ENCODE results near the gene KCNQ4.

The KCNQ4 gene

DNA sequence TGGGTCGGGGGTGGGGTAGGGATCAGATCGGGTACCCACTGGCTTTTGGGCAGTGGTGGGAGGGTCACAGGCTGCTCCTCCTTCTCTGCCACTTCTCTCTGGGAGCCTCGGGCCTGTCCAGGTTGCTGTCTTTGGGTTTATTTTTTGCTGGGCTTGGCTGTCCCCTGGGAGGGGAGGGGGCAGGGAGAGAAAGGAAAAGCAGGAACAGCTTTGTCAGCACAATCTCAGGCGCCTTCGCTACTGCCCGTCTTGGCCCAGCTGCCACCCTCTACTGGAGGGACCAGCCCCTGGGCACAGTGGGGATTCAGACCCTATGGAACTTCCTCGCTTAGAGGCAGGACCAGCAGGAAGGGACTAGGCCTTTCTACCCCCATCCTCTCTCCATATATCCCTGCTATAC is 8.4 kb downstream of the KCNQ4 start:
- Mint-ChIP-seq H3K4me1 (peaks cover 30% of the 10 kb centered on the region), H3K27ac (no peak overlapping the region), H3K36me3 (ENCODE audit: low read depth) (no peaks in the 10 kb centered on the region), H3K27me3 (no peaks in the 10 kb centered on the region), H3K4me3 (no peak overlapping the region), H3K9me3 (no peaks in the 10 kb centered on the region)
- ATAC-seq (no peak), DNase-seq (no peak)

DNA sequence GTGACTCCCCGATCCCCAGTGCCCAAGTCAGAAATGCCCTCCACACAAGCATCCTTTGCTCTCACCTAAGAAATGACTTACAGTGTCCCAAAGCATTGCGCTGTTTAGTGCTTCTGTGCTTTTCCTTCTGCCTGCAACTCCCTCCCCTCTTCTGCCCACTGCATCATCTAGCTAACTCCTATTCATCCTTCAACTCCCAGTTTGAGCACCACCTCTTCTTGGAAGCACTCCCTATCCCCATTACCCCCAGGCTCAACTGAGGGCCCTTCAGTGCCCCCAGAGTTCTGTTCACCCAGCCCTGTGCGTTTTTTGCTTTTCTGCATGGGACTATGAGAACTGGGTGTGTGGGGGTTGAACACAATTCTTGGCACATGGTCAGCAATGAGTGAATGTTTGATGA is 10.0 kb downstream of the KCNQ4 start:
- DNase-seq, result no peak
- no peaks in the 10 kb centered on the region for H3K36me3 Mint-ChIP-seq (ENCODE audit: low read depth)
- no peaks in the 10 kb centered on the region for H3K9me3 Mint-ChIP-seq
- H3K4me1 Mint-ChIP-seq, result peaks cover 36% of the 10 kb centered on the region
- no peak overlapping the region for H3K4me3 Mint-ChIP-seq
- no peaks in the 10 kb centered on the region for H3K27me3 Mint-ChIP-seq
- no peak for ATAC-seq
- H3K27ac Mint-ChIP-seq, result no peak overlapping the region

DNA sequence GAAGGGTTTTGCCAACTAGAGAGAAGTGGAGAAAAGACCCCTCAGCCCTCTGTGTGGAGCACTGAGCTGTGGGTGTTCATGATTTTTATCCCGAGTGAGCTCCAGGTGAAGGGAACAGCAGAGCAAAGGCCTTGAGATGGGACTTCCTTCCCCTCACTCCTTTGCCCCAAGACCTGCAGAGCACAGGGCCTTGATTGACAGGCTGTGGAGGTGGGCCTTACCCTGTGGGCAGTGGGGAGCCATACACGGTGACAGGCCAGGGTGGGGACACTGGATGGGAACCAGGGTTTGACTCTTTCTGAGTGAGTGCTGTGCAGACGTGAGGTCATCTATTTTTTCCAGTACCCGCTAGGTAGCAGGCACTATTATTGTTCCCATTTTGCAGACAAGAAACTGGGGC is 10.5 kb downstream of the KCNQ4 start:
- H3K27ac Mint-ChIP-seq, result no peak overlapping the region
- H3K4me3 Mint-ChIP-seq, result no peak overlapping the region
- no peaks in the 10 kb centered on the region for H3K9me3 Mint-ChIP-seq
- no peaks in the 10 kb centered on the region for H3K36me3 Mint-ChIP-seq (ENCODE audit: low read depth)
- DNase-seq (no peak), ATAC-seq (no peak)
- peaks cover 36% of the 10 kb centered on the region for H3K4me1 Mint-ChIP-seq
- H3K27me3 Mint-ChIP-seq, result no peaks in the 10 kb centered on the region

GRCh38 chr1:40794974-40795715 is 11.6 kb downstream of the KCNQ4 start:
- no peaks in the 10 kb centered on the region for H3K36me3 Mint-ChIP-seq (ENCODE audit: low read depth)
- peak; percentile 36 for DNase-seq
- peak; percentile 57 for ATAC-seq
- peaks cover 36% of the 10 kb centered on the region for H3K4me1 Mint-ChIP-seq
- peak overlapping the region; percentile 57 for H3K4me3 Mint-ChIP-seq
- peak overlapping the region; percentile 66 for H3K27ac Mint-ChIP-seq
- no peaks in the 10 kb centered on the region for H3K27me3 Mint-ChIP-seq
- H3K9me3 Mint-ChIP-seq, result no peaks in the 10 kb centered on the region

GRCh38 chr1:40795811-40796586 is 12.4 kb downstream of the KCNQ4 start:
- peak; percentile 54 for ATAC-seq
- H3K36me3 Mint-ChIP-seq (ENCODE audit: low read depth), result no peaks in the 10 kb centered on the region
- peaks cover 43% of the 10 kb centered on the region for H3K4me1 Mint-ChIP-seq
- no peak for DNase-seq
- H3K9me3 Mint-ChIP-seq, result no peaks in the 10 kb centered on the region
- peak overlapping the region; percentile 66 for H3K27ac Mint-ChIP-seq
- H3K27me3 Mint-ChIP-seq, result no peaks in the 10 kb centered on the region
- H3K4me3 Mint-ChIP-seq, result peak overlapping the region; percentile 57

- Mint-ChIP-seq H3K9me3 (no peaks in the 10 kb centered on the region), H3K4me3 (no peak overlapping the region), H3K36me3 (ENCODE audit: low read depth) (no peaks in the 10 kb centered on the region), H3K27ac (no peak overlapping the region), H3K27me3 (no peaks in the 10 kb centered on the region), H3K4me1 (peaks cover 54% of the 10 kb centered on the region)
- DNase-seq (no peak), ATAC-seq (no peak)
Measured at GRCh38 chr1:40796939-40797667, 13.5 kb downstream of the KCNQ4 start.

GRCh38 chr1:40797668-40798010 is 14.1 kb downstream of the KCNQ4 start:
- H3K4me3 Mint-ChIP-seq, result no peak overlapping the region
- H3K36me3 Mint-ChIP-seq (ENCODE audit: low read depth), result no peaks in the 10 kb centered on the region
- no peaks in the 10 kb centered on the region for H3K9me3 Mint-ChIP-seq
- no peak overlapping the region for H3K27ac Mint-ChIP-seq
- peaks cover 56% of the 10 kb centered on the region for H3K4me1 Mint-ChIP-seq
- H3K27me3 Mint-ChIP-seq, result no peaks in the 10 kb centered on the region
- DNase-seq (no peak), ATAC-seq (no peak)

DNA sequence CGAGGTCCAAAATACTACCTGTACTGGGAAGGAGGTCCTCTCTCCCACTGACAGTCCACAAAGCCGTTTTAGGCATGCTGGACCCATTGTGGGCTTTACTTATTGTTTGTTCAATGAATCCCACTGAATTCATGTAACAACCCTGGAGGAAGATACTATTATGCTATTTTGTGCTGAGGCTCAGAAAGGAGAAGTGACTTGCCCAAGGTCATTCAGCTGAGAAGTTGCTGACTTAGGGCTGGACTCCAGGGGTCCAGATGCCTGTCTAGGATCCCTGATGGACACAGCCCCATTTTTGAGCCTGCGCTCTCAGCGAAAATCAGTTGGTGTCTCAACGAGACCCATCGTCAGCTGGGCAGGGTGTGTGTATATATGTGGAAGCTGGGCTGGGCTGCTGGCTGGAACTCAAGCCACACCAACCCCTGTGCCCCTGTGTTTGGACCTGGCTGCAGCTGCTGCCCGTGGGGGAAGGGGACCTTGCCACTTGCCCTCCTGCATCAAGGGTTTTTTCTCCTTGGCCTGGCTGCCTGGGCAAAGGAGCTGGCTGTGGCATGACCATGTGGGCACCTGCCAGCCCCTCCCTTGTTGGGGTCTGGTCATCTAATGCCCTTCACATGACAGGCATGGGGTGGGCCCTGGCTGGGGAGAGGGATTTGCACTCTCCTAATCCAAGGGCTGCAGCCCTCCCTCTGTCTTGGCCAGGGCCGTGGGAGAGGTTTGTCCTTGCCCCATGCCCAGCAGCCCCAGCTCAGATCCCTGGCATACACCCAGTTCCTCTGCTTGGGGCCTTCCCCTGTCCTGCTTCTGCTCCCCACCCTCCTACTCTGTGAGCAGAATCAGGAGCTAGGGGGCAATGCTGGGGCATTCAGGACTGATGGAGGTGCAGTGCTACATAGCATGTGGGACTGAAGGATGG is 15.0 kb downstream of the KCNQ4 start:
- Mint-ChIP-seq H3K27me3 (no peaks in the 10 kb centered on the region), H3K27ac (no peak overlapping the region), H3K4me1 (peaks cover 62% of the 10 kb centered on the region)

GRCh38 chr1:40799351-40799867 is 15.8 kb downstream of the KCNQ4 start:
- no peak overlapping the region for H3K27ac Mint-ChIP-seq
- no peak for ATAC-seq
- H3K4me3 Mint-ChIP-seq, result no peak overlapping the region
- no peaks in the 10 kb centered on the region for H3K9me3 Mint-ChIP-seq
- peaks cover 55% of the 10 kb centered on the region for H3K4me1 Mint-ChIP-seq
- H3K36me3 Mint-ChIP-seq (ENCODE audit: low read depth), result no peaks in the 10 kb centered on the region
- no peaks in the 10 kb centered on the region for H3K27me3 Mint-ChIP-seq
- no peak for DNase-seq

More for the DNA sequence above, 15.0 kb downstream of the KCNQ4 start:
- ATAC-seq (no peak), DNase-seq (no peak)
- no peak overlapping the region for H3K4me3 Mint-ChIP-seq
- no peaks in the 10 kb centered on the region for H3K36me3 Mint-ChIP-seq (ENCODE audit: low read depth)
- no peaks in the 10 kb centered on the region for H3K9me3 Mint-ChIP-seq

DNA sequence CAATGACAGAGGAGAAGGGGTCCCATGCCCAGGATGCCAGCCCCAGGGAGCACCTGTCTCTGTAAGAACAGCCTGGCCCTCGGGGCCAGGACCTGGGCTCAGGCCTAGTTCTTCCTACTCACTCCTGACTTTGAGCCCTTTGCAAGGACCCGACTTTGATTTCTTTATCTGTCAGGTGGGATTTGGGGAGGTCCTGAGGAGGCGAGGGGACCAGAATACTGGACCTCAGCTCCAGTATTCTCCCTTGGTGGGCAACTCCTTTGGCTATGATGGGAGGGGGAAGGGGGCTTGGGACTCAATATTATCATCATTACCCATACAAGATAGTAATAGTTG is 18.1 kb downstream of the KCNQ4 start:
- DNase-seq (no peak), ATAC-seq (no peak)
- Mint-ChIP-seq H3K36me3 (ENCODE audit: low read depth) (no peaks in the 10 kb centered on the region), H3K27me3 (no peaks in the 10 kb centered on the region), H3K9me3 (no peaks in the 10 kb centered on the region), H3K27ac (no peak overlapping the region), H3K4me1 (peaks cover 35% of the 10 kb centered on the region), H3K4me3 (peak overlapping the region; percentile 42)

GRCh38 chr1:40802078-40802741 is 18.6 kb downstream of the KCNQ4 start:
- DNase-seq (peak; percentile 86), ATAC-seq (peak; percentile 73)
- Mint-ChIP-seq H3K27me3 (no peaks in the 10 kb centered on the region), H3K9me3 (no peaks in the 10 kb centered on the region), H3K36me3 (ENCODE audit: low read depth) (no peaks in the 10 kb centered on the region), H3K27ac (no peak overlapping the region), H3K4me1 (peaks cover 31% of the 10 kb centered on the region), H3K4me3 (peak overlapping the region; percentile 45)

DNA sequence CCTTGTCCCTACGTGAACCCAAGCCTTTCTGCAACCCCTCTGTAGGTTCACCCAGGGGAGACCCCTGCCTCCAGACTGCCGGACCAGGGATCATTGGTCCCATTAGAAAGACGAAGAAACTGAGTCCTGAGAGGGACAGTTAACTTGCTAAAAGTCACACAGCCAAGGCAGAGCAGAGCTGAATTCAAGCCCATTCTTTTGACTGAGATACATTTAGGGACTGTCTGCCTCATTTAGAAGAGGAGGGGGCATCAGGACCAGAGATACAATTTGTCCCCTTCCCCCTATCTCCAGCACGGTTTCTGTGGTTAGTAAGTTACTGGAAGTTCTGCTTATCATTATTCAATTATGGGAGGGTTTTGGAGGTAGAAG is 19.1 kb downstream of the KCNQ4 start:
- no peaks in the 10 kb centered on the region for H3K27me3 Mint-ChIP-seq
- no peak for DNase-seq
- no peaks in the 10 kb centered on the region for H3K36me3 Mint-ChIP-seq (ENCODE audit: low read depth)
- no peaks in the 10 kb centered on the region for H3K9me3 Mint-ChIP-seq
- no peak for ATAC-seq
- peaks cover 26% of the 10 kb centered on the region for H3K4me1 Mint-ChIP-seq
- peak overlapping the region; percentile 45 for H3K4me3 Mint-ChIP-seq
- H3K27ac Mint-ChIP-seq, result no peak overlapping the region

DNA sequence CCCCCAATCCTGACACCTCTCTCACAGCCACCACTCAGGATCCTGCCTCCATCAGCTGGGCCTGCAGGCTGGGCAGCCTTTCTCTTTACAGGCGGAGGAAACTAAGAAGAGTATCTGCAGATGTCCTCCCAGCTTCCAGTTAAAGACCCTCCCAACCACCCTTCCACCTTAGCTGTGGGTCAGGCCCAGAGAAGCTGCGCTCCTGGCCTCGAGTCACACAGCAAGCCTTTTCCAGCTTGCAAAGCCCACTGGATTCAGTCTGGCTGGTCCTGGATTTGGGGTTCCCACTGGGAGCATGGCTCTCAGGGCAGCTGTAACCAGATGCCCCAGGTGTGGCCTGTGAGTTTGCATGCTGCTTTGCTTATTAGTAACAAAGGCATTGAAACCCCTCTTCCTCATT is 19.9 kb downstream of the KCNQ4 start:
- DNase-seq, result no peak
- no peak for ATAC-seq
- Mint-ChIP-seq H3K36me3 (ENCODE audit: low read depth) (no peaks in the 10 kb centered on the region), H3K4me1 (peaks cover 26% of the 10 kb centered on the region), H3K27me3 (no peaks in the 10 kb centered on the region), H3K27ac (peak overlapping the region; percentile 35), H3K9me3 (no peaks in the 10 kb centered on the region), H3K4me3 (no peak overlapping the region)

GRCh38 chr1:40803902-40804301 is 20.3 kb downstream of the KCNQ4 start:
- Mint-ChIP-seq H3K4me3 (no peak overlapping the region), H3K4me1 (peaks cover 29% of the 10 kb centered on the region), H3K36me3 (ENCODE audit: low read depth) (no peaks in the 10 kb centered on the region), H3K27me3 (no peaks in the 10 kb centered on the region), H3K27ac (no peak overlapping the region), H3K9me3 (no peaks in the 10 kb centered on the region)
- no peak for DNase-seq
- ATAC-seq, result no peak
